Panc1 (cell line): Measurements from ENCODE around the gene XXYLT1. TPM values are rescaled to one million over a fixed set of nuclear protein-coding genes. Genes with fewer than 3 reads are reported as not detected.

Experiments used
- ATAC-seq: fragments of 200-7000 bp; cut with Tn5 transposase; 2 replicates; pipeline ENCODE4 v1.9.1; 2020; ENCODE audit warnings: mild to moderate bottlenecking, moderate library complexity
- BruUV-seq: library from RNA; stranded (reverse); fragments of 400-500 nt; replicated peaks from 2 replicates; lab custom pipeline; 2021; lab: Mats Ljungman, UMichigan
- CTCF ChIA-PET: fragments of 300-600 bp; sonication (Branson Sonifier 250); formaldehyde crosslinking; loops from one replicate; lab custom pipeline; 2022; ENCODE audit warnings: antibody characterized with exemption; lab: Charles Lee
- POLR2A ChIA-PET: fragments of 300-600 bp; sonication (Branson Sonifier 250); formaldehyde crosslinking; loops from one replicate; lab custom pipeline; 2022; ENCODE audit warnings: antibody characterized with exemption; lab: Charles Lee
- DNase-seq: peaks from one replicate; pipeline ENCODE4 v3.0.0-alpha.2; 2010; ENCODE audit warnings: low read depth, low spot score
- H3K27ac ChIP-seq: 2 replicates; pipeline ENCODE4 v1.5.1; 2011; ENCODE audit warnings: mild to moderate bottlenecking, low read length, inconsistent platforms
- H3K27me3 ChIP-seq: fragments of 200-500 bp; sonication (Bioruptor generic); 2 replicates; pipeline ENCODE4 v1.6.0; 2014; ENCODE audit warnings: low read length, inconsistent platforms; ENCODE audit not compliant: control insufficient read depth, insufficient read depth
- H3K36me3 ChIP-seq: fragments of 200-500 bp; sonication (Bioruptor generic); 2 replicates; pipeline ENCODE4 v1.5.1; 2014; ENCODE audit warnings: inconsistent platforms, mild to moderate bottlenecking, low read length, moderate library complexity; ENCODE audit not compliant: control insufficient read depth, insufficient read depth
- H3K4me1 ChIP-seq: 2 replicates; pipeline ENCODE4 v1.5.1; 2011; ENCODE audit warnings: inconsistent platforms, mild to moderate bottlenecking, low read length, moderate library complexity; ENCODE audit not compliant: control insufficient read depth, insufficient read depth
- H3K4me3 ChIP-seq, 2 experiments: 2 replicates each; pipeline ENCODE4 v1.5.1; 2011 to 2012; ENCODE audit warnings: low read depth in 2 of 2, low read length in 2 of 2, mild to moderate bottlenecking in 2 of 2, inconsistent platforms in 1 of 2, moderate library complexity in 1 of 2
- H3K9me3 ChIP-seq: fragments of 200-500 bp; sonication (Bioruptor generic); 2 replicates; pipeline ENCODE4 v1.5.1; 2014; ENCODE audit warnings: low read depth, mild to moderate bottlenecking, inconsistent platforms, low read length, moderate library complexity; ENCODE audit not compliant: control insufficient read depth, insufficient read depth
- CTCF ChIP-seq: fragments of 450-650 bp; IDR thresholded peaks from 2 replicates; pipeline ENCODE4 v1.5.1; 2017; ENCODE audit warnings: mild to moderate bottlenecking
- POLR2AphosphoS5 ChIP-seq: IDR thresholded peaks from 2 replicates; pipeline ENCODE4 v1.6.1; 2012; ENCODE audit warnings: mild to moderate bottlenecking, low read depth, low read length, moderate library complexity
- REST ChIP-seq, 2 experiments: IDR thresholded peaks; 2 replicates each; pipeline ENCODE4 v1.6.1; 2011 to 2012; ENCODE audit warnings: low read depth in 2 of 2, control low read depth in 1 of 2, low read length in 1 of 2, mild to moderate bottlenecking in 1 of 2, moderate library complexity in 1 of 2; ENCODE audit not compliant: insufficient read depth in 1 of 2
- SIN3A ChIP-seq: IDR thresholded peaks from 2 replicates; pipeline ENCODE4 v1.6.1; 2012; ENCODE audit warnings: low read depth, mild to moderate bottlenecking, low read length, moderate library complexity, borderline replicate concordance; ENCODE audit not compliant: insufficient read depth
- TCF7L2 ChIP-seq: IDR thresholded peaks from 2 replicates; pipeline ENCODE4 v1.6.1; 2011; ENCODE audit warnings: mild to moderate bottlenecking, low read depth, low read length, inconsistent platforms
- in situ Hi-C: cut with HindIII; loops from 2 replicates; pipeline ENCODE4 v1.10.0; 2016; ENCODE audit warnings: low sequenced_read_pairs, low pct_unique_long_range_greater_than_20kb
- intact Hi-C: fragments of 100-400 bp; cut with micrococcal nuclease; formaldehyde crosslinking; loops from one replicate; pipeline ENCODE4 v1.10.0; 2022; ENCODE audit not compliant: unreplicated experiment
- total RNA-seq: library from RNA; stranded (reverse); gene quantifications from one replicate; pipeline ENCODE4 v1.2.1, GENCODE V29; 2021; ENCODE audit not compliant: unreplicated experiment

The XXYLT1 gene
- total RNA-seq, 1 experiment from 2014 or later = 26.0 TPM

GRCh38 chr3:195098741-195099525, 172.0 kb downstream of the XXYLT1 start:
- in situ Hi-C loops (no loop called here), intact Hi-C loops (no loop called here)
- H3K36me3 ChIP-seq = no peaks in the 10 kb centered on the region
- POLR2A ChIA-PET = no interaction called here
- peaks cover 71% of the 10 kb centered on the region for H3K4me1 ChIP-seq
- ATAC-seq (no peak), DNase-seq (no peak)
- CTCF ChIA-PET = interaction anchor here (0.5 kb wide), 1 partner anchor 408 kb away, joined by 3 read pairs; no protein-coding TSS in a partner anchor
- H3K27ac ChIP-seq = peak overlapping the region; percentile 71
- H3K9me3 ChIP-seq = no peaks in the 10 kb centered on the region
- no TSS peak for BruUV-seq
- TF ChIP-seq REST (IDR thresholded peaks at IDR 0.05; ENCODE audit: insufficient read depth in 1 of 2, low read depth in 2 of 2, low read length in 1 of 2) (no peak), CTCF (no peak), POLR2AphosphoS5 (no peak), SIN3A (no peak), TCF7L2 (no peak)
- H3K4me3 ChIP-seq = no peak overlapping the region
- no peaks in the 10 kb centered on the region for H3K27me3 ChIP-seq

GRCh38 chr3:195097331-195098255, 173.4 kb downstream of the XXYLT1 start:
- no peaks in the 10 kb centered on the region for H3K9me3 ChIP-seq
- ChIA-PET CTCF (no interaction called here), POLR2A (no interaction called here)
- intact Hi-C loops = no loop called here
- no peaks in the 10 kb centered on the region for H3K27me3 ChIP-seq
- BruUV-seq = no TSS peak
- no peak for TF ChIP-seq CTCF
- no peak for TF ChIP-seq SIN3A
- TF ChIP-seq REST (IDR thresholded peaks at IDR 0.05; ENCODE audit: insufficient read depth in 1 of 2, low read depth in 2 of 2, low read length in 1 of 2) = no peak
- TF ChIP-seq TCF7L2 = no peak
- H3K4me1 ChIP-seq = peaks cover 61% of the 10 kb centered on the region
- H3K36me3 ChIP-seq = no peaks in the 10 kb centered on the region
- ATAC-seq = no peak
- DNase-seq = no peak
- in situ Hi-C loops = no loop called here
- H3K4me3 ChIP-seq = no peak overlapping the region
- H3K27ac ChIP-seq = peak overlapping the region; percentile 73
